GM12801 (cell line): ENCODE data around the gene PRR5L.

Experiments used
- CTCF ChIP-seq: IDR thresholded peaks from one replicate; pipeline ENCODE4 v1.5.1; 2011; ENCODE audit warnings: control low read depth; ENCODE audit not compliant: insufficient read length; ENCODE audit errors: extremely low read depth

The PRR5L gene

GRCh38 chr11:36488096-36488495, 192.0 kb downstream of the PRR5L start:
- TF ChIP-seq CTCF: no peak

GRCh38 chr11:36490026-36490806, 194.1 kb downstream of the PRR5L start:
- no peak for TF ChIP-seq CTCF

GRCh38 chr11:36492724-36493304, 196.7 kb downstream of the PRR5L start:
- no peak for TF ChIP-seq CTCF

GRCh38 chr11:36493332-36493731, 197.2 kb downstream of the PRR5L start:
- TF ChIP-seq CTCF: no peak

- TF ChIP-seq CTCF: no peak
These were observed 202.6 kb downstream of the PRR5L start for GRCh38 chr11:36498721-36499120.

GRCh38 chr11:36499315-36499714, 203.2 kb downstream of the PRR5L start:
- TF ChIP-seq CTCF: no peak

- no peak for TF ChIP-seq CTCF
These were observed 204.2 kb downstream of the PRR5L start for GRCh38 chr11:36500315-36500721.
